Lung microvascular endothelial cell (primary cell): ENCODE data around the gene TOLLIP. TPM values are rescaled to one million over a fixed set of nuclear protein-coding genes. Genes with fewer than 3 reads are reported as not detected.

Source experiments
- DNase-seq, 2 donors: peaks; one replicate each; pipeline versions ENCODE4 v3.0.0 to v3.0.0-alpha.2; 2010; ENCODE audit warnings: low read depth in 2 of 2
- total RNA-seq: library from RNA; depleted of rRNA; stranded (reverse); fragments of >200 nt; gene quantifications from 2 replicates; pipeline ENCODE4 v1.2.1, GENCODE V29; 2014

The TOLLIP gene
- total RNA-seq, 1 donor from 2014 or later, result 23.6 TPM

DNA sequence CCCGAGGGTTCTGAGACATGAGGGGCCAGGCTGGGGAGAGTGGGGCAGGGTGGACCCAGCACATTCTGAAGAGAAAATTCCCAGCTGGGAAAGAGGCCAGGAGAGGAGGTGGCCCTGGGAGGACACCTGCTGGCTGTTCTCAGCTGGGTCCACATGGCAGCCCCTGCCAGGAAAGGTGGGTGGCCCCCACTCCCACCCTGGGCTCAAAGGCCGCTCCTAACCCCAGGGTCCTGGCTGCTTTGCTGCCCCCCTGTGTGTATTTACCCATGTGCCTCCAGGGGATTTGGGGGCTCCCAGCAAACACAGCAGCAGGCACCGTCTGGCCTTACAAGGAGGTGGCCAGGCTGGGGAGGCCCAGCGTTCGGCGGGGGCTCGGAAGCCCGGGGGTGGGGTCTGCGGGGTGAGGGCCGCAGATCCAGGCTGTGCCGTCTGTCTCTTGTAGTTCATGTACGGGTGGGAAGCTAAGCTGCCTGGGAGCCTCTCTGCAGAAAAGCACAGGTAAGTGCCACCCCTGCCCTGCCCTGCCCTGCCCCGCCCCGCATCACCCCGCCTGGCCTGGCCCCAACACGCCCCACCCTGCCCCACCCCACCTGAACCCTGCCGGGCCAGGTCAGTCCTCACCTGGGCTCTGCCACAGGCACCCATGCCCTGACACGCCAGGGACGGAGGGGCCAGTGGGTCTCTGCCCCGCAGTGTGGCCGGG, 75.9 kb downstream of the TOLLIP start:
- DNase-seq, result no peak

DNA sequence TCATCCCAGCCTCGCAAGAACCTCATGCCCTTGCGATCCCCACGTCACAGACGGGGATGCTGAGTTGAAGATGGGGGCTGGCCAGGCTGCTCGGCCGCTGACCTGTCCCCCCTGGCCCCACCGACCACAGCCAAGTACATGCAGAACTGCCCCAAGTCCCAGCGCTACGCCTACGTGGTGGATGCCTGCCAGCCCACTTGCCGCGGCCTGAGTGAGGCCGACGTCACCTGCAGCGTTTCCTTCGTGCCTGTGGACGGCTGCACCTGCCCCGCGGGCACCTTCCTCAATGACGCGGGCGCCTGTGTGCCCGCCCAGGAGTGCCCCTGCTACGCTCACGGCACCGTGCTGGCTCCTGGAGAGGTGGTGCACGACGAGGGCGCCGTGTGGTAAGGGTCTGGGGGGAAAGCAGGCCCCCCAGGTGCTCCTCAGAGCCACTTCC, 76.5 kb downstream of the TOLLIP start:
- DNase-seq, result no peak

DNA sequence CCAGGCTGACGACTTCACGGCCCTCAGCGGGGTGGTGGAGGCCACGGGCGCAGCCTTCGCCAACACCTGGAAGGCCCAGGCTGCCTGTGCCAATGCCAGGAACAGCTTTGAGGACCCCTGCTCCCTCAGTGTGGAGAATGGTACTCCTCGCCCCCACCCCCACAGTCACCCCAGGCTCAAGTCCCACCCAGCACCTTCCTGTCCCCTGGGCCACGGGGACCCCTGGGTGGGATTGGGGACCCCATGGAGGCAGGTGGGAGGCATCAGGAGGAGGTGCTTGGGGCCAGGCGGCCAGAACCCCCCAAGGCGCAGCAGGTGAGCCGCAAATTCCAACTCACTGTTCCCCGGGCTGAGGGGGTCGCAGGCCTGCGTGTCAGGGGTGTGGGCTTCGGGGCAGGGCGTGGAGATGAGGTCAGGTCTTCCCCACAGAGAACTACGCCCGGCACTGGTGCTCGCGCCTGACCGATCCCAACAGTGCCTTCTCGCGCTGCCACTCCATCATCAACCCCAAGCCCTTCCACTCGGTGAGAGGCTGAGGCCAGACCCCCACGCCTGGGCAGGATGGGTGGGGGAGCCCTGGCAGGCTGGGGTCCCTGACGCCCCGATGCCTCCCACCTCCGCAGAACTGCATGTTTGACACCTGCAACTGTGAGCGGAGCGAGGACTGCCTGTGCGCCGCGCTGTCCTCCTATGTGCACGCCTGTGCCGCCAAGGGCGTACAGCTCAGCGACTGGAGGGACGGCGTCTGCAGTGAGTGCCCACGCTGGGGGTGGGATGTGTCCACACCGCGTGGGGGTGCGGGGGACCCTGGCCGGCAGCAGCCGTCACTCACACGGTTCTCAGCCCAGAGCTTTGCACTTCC, 77.2 kb downstream of the TOLLIP start:
- no peak for DNase-seq

DNA sequence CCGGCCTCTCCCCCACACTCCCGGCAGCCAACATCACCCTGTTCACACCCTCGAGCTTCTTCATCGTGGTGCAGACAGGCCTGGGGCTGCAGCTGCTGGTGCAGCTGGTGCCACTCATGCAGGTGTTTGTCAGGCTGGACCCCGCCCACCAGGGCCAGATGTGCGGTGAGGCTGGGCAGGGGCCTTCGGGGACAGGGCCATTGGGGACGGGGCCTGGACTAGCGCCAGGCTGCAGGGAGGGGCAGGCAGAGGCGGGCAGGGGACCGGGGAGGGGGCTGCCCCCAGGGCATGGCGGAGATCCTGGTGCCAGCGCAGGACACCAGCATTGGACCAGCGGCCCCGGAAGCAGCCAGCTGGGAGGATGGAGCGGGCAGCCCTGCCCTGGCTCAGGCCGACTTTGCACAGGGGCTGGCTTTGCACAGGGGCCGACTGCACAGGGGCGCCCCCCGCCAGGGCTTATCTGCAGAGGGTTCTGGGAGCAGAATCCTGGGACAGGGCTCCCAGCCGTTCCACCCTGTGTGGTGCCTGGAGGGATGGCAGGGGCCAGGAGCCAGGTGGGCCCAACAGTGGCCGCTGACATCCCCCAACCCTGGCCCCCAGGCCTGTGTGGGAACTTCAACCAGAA, 77.9 kb downstream of the TOLLIP start:
- DNase-seq, result no peak

DNA sequence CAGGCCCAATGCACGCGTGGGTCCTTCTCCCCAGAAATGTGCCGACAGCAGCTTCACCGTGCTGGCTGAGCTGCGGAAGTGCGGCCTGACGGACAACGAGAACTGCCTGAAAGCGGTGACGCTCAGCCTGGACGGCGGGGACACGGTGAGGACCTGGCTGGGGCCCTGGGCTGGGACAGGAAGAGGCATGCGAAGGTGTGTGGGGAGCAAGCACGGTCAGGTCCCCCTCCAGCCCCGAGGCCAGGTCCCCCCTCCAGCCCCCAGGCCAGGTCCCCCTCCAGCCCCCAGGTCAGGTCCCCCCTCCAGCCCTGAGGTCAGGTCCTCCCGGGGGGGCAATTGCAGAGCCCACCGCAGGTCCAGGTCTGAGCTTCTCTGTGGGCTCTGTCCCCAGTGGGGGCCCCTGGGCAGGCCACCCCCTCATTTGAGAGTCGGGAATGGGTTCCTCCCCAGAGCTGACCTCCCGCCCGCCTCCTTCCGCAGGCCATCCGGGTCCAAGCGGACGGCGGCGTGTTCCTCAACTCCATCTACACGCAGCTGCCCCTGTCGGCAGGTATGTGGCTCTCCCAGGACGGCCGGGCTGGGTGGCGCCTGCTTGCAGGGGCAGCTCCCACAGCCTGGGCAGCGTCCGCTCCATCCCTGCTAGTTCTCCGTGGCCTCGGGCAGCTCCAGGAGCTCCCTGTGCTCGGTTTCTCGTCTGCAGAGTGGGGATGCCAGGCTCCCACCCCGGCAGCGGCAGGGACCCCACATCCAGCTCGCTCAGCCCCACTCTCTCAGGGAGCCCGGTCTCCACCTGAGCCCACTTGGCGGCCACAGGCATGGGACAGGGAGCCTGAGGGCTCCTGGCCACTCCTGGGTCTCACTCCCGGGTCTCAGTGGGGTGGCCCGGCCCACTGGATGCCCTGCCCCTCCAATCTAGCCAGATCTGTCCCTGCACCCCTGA, 78.7 kb downstream of the TOLLIP start:
- no peak for DNase-seq

DNA sequence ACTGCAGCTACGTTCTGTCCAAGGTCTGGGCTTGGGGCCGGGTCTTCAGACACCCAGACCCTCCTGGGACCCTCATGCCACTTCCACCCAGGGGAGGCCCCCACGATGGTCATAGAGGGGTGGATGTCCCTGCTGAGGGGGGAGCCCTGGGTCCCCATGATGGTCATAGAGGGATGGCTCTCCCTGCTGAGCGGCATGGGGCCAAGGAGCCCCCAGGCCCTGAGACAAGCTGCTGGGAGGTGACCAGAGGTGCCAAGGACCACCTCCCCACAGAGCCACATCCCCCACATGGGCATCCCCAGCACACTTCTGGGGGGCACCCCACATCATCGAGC, 79.3 kb downstream of the TOLLIP start:
- no peak for DNase-seq

GRCh38 chr11:1229471-1230120, 79.8 kb downstream of the TOLLIP start:
- no peak for DNase-seq

- no peak for DNase-seq
Observed at GRCh38 chr11:1228921-1229451, 80.4 kb downstream of the TOLLIP start.

DNA sequence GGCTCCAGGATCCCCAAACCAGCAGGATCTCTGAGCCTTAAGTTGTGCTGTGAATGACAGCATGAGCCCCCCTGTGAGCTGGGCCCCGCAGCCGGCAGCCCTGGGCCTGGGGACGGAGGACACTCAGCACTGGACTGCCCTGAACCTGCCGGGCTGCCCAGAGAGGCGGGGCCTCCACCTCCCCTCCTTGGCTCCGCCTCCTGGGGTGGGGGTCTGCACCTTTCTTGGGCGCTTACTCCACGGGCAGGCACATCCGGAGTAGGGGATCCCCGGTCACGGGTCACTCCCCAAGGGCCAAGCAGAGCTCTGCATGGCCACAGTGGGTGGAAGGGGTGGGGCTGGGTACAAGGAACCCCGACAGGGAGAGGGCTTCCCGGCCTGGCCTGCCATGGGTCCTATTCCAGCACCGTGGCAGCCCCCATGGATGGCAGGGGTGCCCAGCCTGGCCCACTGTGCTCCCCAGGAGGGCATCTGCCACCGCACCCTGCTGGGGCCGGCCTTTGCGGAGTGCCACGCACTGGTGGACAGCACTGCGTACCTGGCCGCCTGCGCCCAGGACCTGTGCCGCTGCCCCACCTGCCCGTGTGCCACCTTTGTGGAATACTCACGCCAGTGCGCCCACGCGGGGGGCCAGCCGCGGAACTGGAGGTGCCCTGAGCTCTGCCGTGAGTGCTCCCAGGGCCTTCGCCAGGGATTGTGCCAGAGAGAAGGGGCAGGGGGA, 81.2 kb downstream of the TOLLIP start:
- no peak for DNase-seq

- no peak for DNase-seq
Observed at GRCh38 chr11:1227551-1228100, 81.8 kb downstream of the TOLLIP start.

DNA sequence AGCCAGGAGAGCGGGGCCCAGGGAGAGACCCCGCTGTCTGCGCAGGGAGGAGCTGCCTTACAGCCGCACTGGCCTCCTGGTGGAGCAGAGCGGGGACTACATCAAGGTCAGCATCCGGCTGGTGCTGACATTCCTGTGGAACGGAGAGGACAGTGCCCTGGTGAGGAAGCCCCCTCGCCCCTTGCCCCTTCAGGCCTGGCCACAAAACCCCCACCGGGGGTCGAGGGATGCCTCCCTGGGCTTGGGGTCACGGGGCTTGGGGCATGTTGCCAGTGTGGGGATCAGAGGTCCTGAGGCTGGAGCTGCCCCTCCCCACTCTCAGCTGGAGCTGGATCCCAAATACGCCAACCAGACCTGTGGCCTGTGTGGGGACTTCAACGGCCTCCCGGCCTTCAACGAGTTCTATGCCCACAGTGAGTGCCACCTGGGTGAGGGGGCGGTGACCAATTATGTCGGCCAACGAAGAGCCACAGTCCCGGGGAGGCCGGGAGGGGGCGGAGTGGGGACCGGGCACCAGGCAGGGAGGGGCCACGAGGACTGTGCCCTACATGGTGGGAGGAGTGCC, 82.4 kb downstream of the TOLLIP start:
- peak in 1 of 2 donors; percentile 41 for DNase-seq

GRCh38 chr11:1226226-1226985, 83.0 kb downstream of the TOLLIP start:
- no peak for DNase-seq

DNA sequence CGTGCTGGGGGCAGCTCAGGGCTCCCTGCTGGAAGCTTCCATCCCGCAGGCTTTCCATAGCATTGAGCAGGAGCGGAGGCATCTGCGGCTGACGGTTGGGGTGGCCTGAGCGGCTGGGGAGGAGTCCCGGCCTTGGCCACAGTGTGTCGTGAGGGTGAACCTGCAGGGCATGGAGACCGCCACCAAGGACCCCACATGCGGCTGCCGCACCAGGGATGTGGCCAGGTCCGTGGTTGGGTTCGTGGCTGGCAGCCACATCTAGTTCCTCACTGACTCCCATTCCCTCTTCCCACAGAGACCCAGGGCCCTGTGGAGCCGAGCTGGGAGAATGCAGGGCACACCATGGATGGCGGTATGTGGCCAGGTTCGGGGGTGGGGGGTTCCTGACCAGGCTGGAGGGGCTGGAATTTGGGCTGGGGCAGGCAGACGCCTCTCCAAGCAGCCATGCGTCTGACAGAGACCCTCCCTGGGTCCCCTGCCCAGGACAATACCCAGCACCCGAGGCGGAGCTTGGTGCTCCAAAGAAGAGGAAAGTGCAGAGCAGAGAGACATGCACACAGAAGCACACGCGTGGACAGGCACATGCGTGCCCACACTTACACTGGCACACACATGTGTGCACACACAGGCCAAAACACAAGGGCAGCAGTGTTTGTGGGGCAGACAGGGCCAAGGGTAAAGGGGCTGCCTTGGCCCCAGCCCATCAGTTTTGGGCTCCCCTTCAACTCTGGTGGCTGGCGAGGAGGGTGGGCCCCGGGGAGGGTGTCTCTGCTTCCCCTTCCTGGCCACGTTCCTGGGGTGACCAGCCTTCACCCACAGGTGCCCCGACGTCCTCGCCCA, 83.8 kb downstream of the TOLLIP start:
- DNase-seq, result no peak

GRCh38 chr11:1224491-1225385, 84.7 kb downstream of the TOLLIP start:
- no peak for DNase-seq
